SW480 (cell line): Measurements from ENCODE around the gene CDKN2AIP.
A peak's percentile ranks its signal among the peaks of the same experiment; 100 is the strongest.
"Not testable (repeated sequence)": the region's sequence is repeated elsewhere in the genome, so short reads cannot be mapped to it uniquely, and the experiment has no call there.

Source experiments
- DNase-seq: peaks from one replicate; pipeline ENCODE4 v3.0.0-alpha.2; 2016; ENCODE audit warnings: low spot score

Gene CDKN2AIP

DNA sequence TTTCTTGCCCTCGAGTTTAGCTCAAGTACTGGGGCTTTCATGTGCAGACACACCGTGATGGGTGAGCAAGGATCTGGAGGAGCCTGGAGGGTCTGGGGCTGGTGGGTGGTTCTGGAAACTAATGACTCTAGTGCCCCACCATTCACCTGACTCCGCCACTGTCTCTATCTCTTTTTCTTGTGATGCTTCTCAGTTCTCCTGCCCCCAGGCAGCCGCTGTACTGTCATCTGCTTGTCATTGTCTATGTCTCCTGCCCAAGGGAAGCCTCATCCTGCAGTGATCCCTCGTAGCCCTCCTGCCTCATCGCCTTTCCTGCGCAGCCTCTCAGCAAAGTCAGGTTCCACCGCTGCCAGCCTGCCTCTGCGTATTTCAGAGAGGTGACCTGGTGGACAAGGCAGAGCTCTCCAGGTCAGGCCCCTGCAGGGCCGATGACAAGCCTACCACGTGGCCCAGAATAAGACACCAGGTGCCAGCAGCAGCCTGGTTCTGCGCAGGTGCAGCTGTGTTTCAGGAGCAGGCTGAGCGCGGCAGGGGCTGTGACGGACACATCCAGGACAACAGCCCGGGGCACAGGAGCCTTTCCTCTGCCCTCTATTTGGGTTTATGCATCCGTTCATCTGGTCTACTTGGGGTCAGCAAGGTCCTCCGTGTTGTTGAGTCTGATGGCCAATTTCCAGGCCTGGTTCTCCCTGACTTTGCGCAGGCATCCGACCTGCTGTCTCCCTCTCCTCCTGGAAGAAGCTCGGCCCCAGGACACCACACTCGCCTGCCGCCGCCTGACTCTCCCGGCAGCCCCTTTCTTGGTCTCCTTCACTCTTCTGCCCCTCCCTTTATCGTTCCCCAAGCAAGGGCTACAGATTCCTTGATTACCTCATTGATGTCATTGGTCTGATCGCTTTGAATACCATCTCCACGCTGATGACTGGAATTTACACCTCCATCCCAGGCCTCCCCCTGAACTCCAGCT lies 30.9 kb upstream of the CDKN2AIP start:
- no peak for DNase-seq

DNA sequence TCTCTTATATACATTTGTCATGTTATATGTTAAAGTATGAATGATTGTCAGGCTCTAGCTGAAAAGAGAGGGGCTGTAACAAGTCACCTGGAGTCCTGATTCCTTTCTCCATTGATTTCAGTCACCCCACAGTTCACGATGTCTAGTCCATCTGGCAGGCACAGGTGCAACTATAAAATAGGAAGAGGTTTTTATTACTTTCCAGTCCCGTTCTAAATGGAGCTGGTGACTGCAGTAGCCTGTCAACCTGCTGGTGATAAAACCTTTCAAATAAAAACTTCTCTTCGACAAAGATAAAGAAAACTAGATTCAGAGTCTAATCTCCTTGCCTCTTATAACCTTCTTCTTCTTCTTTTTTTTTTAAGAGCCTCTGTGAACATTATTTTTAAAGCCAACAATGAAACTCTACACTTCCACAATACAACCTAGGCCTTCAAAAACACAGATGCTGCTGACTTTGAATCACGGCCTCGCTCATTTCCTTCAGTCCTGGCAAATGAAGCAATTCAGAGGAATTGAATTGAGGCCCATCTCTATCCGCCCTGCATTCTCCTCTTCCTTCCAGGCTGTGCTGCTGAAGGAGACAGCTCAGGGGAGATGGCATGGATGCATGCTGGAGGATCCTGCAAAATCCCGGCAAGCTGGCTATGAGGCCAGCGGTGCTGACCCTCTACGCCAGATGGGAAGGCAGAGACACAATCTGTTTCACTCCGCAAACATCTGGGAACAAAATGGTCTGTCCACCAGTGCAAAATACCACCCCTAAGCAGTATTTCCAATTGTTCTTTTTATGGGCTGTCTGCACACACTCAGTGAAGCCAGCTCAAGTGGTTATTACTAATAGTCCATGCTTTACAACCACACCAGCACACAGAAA lies 27.3 kb upstream of the CDKN2AIP start:
- DNase-seq = no peak

DNA sequence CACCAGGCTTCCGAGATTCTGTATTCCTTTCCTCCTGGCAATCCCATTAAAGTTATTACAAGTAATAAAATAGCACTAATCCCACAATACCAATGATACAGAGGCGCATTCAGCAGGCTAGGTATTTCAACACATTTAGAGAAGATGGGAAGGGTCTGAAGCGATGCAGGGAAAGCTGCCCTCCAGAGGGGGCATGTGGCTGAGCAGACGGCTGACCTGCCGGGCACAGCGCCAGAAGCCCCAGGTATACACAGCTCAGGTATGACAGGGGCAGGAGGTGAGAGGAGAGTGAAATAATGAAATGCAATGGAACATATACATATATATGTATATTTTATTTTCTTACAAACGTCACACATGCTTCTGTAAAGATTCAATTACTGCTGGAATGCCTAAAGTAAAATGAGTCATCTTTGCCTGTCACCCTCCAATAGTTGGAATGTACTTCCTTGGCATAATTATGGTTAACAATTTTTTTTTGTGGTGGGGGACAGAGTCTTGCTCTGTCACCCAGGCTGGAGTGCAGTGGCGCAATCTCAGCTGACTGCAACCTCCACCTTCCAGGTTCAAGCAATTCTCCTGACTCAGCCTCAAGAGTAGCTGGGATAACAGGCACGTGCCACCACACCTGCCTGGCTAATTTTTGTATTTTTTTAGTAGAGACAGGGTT lies 21.3 kb upstream of the CDKN2AIP start:
- peak; percentile 40 for DNase-seq

DNA sequence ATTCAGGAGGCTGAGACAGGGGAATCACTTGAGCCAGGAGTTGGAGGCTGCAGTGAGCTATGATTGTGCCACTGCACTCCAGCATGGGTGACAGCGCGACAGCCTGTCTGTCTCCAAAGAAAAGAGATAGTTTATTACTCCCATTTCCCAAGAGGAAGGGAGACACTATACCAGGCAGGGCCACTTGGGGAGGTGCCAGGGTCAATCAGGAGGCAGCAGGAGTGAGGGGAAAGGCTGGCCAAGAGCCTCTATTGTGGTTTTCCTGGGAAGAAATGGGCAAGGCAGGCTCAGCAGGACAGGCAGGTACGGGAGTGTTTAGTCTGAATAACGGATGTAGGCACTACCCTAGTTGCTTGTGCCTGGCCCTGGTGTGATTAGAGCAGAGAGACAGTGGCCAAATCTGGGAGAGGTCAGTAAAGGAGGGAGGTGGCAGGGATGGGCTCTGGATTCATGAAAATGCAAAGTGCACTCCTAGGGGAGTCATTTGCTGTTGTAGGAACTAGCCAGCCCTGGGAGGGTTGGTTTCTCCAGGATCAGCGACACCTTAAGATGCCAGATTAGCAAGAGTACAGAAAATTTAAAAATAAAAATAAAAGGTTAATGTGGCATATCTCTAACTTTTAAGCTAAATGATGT lies 20.2 kb upstream of the CDKN2AIP start:
- no peak for DNase-seq

DNA sequence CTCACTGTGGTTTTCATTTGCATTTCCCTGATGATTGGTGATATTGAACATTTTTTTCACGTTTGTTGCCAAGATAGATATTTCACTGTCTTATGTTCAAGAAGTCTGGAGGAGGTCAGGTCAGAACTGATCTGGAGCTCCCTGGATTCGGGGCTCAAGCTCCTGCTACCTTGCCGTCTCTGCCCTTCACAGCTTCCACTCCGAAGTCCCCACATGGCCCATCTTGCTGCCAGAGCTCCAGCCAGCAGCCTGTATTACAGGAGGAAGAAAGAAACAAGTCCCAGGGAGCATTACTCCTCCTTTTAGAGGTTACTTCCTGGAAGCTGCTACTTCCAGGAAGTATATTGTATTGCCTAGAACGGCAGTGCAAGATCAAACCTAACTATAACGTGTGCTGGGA lies 17.9 kb upstream of the CDKN2AIP start:
- no peak for DNase-seq

DNA sequence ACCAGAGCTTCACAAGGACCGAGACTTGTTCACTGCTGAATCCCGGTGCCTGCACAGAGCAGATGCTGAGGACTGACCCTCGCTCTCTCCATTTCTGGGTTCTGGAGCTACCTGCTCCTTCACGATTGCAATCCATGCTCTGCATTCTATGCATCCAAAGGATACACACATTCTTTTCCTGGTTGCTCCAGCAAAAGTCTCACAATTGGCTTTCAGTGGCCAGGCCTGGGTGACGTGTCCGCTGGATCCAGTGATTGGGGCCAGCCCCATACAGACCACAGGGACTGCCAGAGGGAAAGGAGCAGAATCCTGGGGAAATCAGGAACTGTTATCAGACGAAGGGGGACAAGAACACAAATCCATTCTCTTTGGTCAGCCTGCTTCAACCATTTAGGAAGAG lies 14.9 kb upstream of the CDKN2AIP start:
- no peak for DNase-seq

DNA sequence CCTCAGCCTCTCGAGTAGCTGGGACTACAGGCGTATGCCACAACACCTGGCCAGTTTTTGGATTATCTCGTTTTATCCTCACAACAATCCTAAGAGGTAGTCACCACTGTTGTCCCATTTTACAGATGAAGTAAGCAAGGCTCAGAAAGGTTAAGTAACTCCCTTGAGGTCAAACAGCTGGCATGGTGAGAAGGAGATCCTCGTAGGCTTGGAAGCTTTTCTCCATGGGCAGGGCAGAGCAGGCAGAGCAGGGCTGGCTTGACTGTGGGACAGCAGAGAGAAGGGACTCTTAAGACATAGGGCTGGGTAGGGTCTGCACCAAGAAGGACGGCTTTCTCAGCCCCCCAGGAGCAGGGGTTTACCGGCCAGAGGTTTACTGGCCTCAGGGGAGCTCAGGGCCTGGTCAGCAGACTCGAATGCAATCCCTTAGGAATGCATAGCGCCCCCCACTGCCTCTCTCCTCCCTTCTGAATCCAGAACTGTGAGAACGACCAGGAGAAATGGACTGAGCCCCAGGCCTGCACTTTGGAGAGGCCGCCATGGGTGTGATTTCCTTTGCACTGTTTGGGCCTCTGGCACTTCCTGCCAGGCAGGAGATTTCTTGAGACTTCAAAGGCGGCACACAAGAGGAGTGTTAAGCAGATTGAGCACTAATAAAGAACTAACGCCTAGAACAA lies 14.0 kb upstream of the CDKN2AIP start:
- no peak for DNase-seq

DNA sequence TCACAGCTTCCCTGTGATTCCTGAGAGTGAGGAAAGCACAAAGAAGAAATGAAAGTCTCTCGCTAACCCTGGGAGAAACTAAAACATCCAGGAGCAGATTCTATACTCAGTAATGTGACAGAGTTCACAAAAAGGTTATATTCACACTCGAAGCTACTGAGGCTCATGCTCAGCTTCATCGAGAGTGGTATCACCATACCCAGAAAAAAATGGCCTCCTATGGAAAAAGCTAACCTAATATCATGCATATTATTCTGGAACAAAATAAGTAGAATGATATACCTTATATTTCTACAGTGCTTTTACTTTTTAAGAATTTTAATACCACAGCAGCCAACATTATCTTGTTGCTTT lies 13.5 kb upstream of the CDKN2AIP start:
- no peak for DNase-seq

DNA sequence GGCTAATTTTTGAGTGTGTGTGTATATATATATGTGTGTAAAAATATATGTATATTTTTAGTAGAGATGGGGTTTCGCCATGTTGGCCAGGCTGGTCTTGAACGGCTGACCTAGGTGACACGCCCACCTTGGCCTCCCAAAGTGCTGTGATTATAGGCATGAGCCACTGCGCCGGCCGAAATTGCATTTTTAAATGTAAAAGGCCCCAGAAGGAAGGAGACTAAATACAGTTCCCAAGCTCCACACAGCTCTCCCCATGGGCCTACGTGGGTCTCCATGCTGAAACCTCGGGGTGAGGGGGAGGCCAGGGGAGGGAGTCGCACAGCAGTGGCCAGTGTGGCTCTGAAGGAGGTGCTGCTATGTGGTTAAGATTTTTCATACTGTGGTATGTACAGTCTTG lies 12.8 kb upstream of the CDKN2AIP start:
- DNase-seq = no peak

DNA sequence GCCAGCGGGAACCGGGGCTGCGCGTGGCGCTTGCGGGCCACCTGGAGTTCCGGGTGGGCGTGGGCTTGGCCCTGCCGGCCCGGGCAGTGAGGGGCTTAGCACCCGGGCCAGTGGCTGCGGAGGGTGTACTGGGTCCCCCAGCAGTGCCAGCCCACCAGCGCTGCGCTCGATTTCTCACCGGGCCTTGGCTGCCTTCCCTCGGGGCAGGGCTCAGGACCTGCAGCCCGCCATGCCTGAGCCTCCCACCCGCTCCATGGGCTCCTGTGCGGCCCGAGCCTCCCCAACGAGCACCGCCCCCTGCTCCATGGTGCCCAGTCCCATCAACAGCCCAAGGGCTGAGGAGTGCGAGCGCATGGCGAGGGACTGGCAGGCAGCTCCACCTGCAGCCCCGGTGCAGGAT lies 11.3 kb upstream of the CDKN2AIP start:
- DNase-seq = not testable (repeated sequence)

DNA sequence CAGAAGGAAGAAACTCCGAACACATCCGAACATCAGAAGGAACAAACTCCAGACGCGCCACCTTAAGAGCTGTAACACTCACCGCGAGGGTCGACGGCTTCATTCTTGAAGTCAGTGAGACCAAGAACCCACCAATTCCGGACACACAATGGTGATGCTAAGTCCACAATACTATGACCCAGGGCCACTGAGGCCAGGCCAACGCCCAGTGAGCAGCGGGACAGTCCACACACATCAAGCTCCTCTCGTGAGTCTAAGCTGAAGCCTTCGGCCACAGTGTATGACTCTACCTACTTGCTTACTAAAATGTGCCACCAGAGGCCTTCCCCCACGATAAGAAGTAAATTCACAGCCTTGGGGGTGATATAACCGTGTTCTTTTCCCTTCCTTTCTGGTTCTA lies 10.2 kb upstream of the CDKN2AIP start:
- no peak for DNase-seq

DNA sequence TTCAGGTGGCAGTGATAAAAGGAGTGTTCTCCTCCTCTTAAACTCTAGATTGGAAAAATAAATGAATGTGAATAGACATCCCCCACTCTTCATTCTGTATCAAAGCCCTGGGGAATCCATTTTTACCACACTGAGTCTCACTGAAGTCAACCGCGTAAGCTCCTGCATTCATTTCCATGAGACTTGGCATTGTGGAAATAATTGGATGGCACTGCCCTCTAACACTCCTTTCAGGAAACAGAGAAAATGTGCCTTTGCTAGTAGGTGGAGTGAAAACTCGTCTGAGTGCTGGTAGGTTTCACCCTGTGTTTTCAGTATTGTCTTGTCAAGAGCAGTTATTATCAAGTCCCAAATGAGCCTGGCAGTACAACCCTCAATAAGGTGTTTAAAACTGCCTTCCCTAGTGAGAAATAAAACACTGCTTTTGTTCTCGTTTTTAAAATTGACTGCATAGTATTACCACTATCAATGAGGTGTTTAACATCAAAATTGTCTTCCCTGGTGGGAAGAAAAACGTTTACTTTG lies 9.7 kb upstream of the CDKN2AIP start:
- DNase-seq = no peak

DNA sequence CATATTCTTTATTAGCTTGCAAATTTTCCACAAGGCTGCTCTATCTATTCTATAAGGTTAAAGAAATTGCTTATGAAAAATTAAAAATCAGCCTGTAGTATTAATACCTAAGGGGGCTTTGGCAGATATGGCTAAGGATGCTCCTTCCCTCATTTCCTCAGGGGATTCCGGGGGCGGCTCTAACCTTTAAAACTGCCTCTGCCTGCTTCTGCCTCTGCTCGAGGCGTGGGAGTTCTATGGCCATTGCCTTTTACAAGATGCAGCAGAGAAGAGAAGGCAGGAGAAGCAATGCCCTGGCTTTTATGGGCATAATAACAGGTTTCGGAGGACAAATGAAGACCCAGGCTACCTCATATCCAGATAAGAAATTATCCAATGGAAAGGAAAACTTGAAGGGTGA lies 8.6 kb upstream of the CDKN2AIP start:
- DNase-seq = no peak

DNA sequence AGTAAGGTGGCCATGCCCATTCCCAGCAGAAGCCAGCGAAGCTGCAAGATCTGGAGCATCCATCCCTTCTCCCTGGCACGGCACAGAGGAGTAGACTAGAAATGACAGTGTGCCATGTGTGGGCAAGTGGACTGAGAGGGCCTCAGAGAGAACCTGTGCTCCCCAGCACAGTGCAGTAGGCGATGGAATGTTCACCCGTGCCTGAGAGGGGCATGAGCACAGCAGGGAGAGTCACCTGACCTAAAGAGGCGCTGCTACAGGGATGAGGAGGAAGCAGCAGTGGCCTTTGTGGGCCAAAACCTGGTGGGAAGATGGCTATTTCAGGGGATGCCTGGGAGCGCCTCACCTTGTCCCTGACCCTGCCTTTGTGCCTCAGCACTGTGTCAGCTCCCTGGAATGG lies 8.0 kb upstream of the CDKN2AIP start:
- no peak for DNase-seq

DNA sequence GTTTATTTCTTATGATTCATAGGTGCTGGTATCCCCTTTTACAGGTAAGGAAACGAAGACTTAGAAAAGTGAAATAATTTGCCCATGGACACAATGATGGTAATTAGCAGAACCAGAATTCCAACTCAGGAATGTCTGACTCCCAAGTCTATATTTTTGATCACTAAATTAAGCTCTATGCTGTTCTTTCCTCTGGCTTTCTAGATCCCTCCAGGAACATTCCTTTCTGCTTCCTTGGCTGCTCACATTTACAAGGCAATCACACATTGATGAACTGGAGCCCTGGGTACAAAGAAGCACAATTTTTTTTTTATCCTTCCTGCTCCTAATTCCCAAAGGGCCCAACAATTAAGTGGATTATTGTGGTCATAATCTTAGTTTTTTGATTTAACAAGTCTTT lies 7.0 kb upstream of the CDKN2AIP start:
- no peak for DNase-seq

DNA sequence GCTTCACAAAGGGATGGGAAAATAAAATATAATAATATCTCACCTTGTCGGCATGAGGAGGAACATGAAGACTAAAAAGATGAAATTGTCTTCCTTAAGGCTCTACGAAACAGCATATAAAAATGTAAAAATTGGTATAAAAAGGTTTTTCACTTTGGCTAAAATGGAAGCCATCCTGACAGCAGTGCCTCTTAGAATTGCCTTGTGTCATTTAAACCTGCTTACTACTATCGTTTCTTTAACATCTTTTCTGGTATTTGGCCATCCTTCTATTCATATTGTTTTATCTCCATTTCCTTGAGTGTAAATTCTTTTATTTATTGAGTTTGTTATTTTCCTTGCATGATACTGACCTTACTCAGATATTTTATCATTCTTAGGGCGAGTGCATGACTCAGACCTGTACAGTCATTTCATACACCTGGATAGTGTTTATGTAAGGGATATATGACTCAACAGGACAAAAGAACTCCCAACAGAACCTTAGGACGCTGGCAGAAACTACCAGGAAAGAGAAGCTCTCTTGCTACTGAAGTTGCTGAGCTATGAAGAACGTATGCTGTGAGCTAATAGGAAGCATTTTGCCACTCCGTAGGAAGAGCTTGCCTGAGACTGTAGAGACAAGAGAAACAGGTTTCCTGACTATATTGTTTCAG lies 5.8 kb upstream of the CDKN2AIP start:
- DNase-seq = peak; percentile 89

DNA sequence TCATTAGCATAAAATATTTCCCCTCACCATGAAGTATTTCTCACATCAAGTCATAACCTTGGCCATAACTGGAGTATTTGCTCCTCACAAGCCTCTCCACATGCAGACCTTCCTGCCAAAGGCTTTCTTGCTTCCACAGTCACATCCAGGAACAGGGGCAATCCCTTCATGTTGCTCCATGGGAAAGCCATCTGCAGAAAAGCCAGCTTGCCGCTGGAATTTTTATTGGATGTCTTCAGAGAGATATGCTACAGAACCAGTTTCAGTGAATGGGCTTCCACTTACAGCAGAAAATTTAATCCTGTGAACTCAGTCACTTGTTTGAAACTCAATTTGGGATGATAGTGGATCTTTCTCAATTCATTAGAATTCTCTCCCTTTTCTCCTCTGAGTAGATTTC lies 3.2 kb upstream of the CDKN2AIP start:
- no peak for DNase-seq

DNA sequence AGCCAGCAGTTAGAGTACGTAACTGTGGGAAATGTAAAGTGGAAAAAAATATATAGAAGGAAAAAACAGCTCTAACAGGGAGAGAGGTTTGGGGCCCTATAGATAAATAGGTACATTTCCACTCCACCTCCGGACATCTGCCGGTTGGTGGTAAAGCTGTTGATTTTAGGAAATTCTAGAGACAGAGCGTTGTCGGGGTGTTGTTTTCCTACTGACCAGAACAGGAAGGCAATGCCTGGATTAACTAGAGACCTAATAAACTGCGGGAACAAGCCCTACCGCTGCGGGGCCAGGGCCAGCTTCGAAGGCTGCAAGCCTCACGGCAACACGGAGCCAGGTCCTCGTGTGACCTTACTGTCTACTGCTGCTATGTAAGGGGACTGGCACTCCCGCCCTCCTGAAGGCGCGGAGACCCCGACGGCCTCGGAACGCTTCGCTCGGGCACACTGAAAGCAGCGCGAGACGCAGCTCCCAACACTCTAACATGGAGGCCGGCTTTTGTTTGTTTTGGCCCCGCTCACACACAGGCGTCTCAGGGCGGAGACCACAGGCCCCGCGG lies 702 bp upstream of the CDKN2AIP start:
- no peak for DNase-seq

DNA sequence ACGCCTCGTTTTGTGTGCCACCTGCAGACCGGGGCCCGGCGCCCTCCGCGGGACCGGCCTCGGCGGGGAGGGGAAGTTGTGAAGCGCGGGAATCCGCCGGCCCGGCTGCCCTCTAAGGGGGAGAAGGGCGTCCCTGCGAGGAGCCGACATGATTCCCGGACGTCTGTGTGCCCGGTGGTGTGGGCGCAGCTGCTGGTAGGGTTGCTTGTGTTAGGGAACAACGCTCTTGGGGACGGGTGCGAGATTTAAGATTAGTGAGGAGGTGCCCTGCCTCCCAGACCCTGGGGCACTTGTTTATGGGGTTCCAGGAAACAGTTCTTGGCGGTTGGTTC lies 627 bp downstream of the CDKN2AIP start:
- peak; percentile 17 for DNase-seq

DNA sequence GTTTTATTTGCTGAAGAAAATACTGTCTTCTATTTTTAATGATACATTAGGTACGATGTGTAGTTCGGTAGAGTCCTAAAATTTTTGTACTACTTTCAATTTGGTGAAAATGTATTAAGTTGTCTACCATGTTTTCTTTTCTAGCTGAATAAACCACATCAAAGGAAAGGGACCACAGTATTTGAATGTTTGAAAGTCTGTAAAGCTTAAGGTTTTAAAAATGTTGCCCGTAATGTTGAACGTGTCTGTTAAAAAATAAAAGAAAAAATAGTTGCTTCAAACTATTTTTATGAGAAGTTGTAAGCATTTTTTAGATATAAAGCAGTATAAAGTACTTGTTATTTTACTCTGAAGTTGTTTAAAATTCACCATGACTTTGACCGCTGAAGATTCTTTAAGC lies 3.2 kb downstream of the CDKN2AIP start:
- no peak for DNase-seq

DNA sequence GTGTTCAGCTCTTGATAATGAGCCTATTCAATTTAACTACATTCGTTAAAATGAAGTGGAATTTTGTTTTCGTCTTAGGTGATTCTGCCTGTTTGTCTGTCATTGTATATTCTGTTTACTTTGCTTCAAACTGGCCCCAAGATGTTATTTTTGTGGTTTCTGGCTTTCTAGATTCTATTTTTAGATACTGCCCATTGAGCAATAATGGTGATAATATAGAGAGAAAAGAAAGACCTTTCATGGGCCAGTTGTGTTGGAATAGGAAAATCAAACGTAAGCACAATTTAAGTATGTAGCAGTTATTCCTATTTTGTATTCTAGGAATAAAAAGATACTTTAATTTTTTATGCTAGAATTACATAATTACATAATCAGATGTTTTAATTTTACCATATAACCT lies 4.0 kb downstream of the CDKN2AIP start:
- no peak for DNase-seq
